Measurements from ENCODE around the gene ZNF157. TPM values are rescaled to one million over a fixed set of nuclear protein-coding genes. Genes with fewer than 3 reads are reported as not detected.

ZNF157 gene
- polyA plus RNA-seq, 1 of the 3 experiments (the other 2 are of a cell fraction): 0.12 TPM

DNA sequence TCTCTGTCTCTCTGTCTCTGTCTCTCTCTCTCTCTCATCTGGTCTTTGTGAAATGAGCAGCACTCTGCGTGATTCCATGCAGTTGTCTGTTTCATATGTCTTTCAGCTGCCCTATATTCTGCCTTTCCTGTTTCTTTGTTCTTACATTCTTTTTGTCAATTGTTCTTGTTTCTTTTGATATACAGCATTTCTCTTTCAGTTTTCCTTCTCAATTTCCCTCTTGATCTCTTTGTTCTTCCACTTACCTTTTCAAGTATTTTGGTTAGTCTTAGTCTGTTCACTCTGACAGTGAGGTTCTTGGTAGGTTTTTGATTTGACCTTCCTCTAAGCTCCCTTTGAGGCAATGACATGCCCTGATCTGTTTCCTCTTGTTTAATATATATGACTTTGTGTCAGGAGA lies 20.4 kb downstream of the ZNF157 start (continued):
- TF ChIP-seq, protein P1, sequence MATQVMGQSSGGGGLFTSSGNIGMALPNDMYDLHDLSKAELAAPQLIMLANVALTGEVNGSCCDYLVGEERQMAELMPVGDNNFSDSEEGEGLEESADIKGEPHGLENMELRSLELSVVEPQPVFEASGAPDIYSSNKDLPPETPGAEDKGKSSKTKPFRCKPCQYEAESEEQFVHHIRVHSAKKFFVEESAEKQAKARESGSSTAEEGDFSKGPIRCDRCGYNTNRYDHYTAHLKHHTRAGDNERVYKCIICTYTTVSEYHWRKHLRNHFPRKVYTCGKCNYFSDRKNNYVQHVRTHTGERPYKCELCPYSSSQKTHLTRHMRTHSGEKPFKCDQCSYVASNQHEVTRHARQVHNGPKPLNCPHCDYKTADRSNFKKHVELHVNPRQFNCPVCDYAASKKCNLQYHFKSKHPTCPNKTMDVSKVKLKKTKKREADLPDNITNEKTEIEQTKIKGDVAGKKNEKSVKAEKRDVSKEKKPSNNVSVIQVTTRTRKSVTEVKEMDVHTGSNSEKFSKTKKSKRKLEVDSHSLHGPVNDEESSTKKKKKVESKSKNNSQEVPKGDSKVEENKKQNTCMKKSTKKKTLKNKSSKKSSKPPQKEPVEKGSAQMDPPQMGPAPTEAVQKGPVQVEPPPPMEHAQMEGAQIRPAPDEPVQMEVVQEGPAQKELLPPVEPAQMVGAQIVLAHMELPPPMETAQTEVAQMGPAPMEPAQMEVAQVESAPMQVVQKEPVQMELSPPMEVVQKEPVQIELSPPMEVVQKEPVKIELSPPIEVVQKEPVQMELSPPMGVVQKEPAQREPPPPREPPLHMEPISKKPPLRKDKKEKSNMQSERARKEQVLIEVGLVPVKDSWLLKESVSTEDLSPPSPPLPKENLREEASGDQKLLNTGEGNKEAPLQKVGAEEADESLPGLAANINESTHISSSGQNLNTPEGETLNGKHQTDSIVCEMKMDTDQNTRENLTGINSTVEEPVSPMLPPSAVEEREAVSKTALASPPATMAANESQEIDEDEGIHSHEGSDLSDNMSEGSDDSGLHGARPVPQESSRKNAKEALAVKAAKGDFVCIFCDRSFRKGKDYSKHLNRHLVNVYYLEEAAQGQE (IDR thresholded peaks at IDR 0.05; ENCODE audit: low read depth, low read length): no peak
- TF ChIP-seq FOXJ3 (CRISPR knock-in tag; IDR thresholded peaks at IDR 0.05) (no peak), SMC3 (IDR thresholded peaks at IDR 0.05; ENCODE audit: low read depth, low read length) (no peak), USF2 (IDR thresholded peaks at IDR 0.05; ENCODE audit: borderline replicate concordance, low read depth, low read length) (no peak), MXI1 (IDR thresholded peaks at IDR 0.05; ENCODE audit: low read depth, low read length) (no peak), NRF1 (IDR thresholded peaks at IDR 0.05; ENCODE audit: low read depth, low read length) (no peak), GATA2 (CRISPR knock-in tag; IDR thresholded peaks at IDR 0.05) (no peak), FOXM1 (IDR thresholded peaks at IDR 0.05; ENCODE audit: low read depth) (no peak)
- TF ChIP-seq, protein P2, sequence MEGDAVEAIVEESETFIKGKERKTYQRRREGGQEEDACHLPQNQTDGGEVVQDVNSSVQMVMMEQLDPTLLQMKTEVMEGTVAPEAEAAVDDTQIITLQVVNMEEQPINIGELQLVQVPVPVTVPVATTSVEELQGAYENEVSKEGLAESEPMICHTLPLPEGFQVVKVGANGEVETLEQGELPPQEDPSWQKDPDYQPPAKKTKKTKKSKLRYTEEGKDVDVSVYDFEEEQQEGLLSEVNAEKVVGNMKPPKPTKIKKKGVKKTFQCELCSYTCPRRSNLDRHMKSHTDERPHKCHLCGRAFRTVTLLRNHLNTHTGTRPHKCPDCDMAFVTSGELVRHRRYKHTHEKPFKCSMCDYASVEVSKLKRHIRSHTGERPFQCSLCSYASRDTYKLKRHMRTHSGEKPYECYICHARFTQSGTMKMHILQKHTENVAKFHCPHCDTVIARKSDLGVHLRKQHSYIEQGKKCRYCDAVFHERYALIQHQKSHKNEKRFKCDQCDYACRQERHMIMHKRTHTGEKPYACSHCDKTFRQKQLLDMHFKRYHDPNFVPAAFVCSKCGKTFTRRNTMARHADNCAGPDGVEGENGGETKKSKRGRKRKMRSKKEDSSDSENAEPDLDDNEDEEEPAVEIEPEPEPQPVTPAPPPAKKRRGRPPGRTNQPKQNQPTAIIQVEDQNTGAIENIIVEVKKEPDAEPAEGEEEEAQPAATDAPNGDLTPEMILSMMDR (IDR thresholded peaks at IDR 0.05): no peak

GRCh38 chrX:47413179-47413594 lies 42.8 kb downstream of the ZNF157 start:
- Histone ChIP-seq H3K9ac (no peak overlapping the region), H3F3A (replicated peaks; ENCODE audit: insufficient read depth) (no peaks in the 10 kb centered on the region), H3K27ac (ENCODE audit: low read depth in 2 of 2, low read length in 1 of 2) (no peak overlapping the region), H4K20me1 (ENCODE audit: insufficient read depth) (no peaks in the 10 kb centered on the region), H2AFZ (ENCODE audit: low read depth) (no peak overlapping the region), H3K9me2 (no peaks in the 10 kb centered on the region), H3K27me3 (ENCODE audit: insufficient read depth) (no peaks in the 10 kb centered on the region), H3K36me3 (replicated peaks in 1 of 2; ENCODE audit: control insufficient read depth in 1 of 2, insufficient read depth in 2 of 2, low read length in 1 of 2) (no peaks in the 10 kb centered on the region), H3K9me3 (no peaks in the 10 kb centered on the region), H3K4me1 (ENCODE audit: control insufficient read depth in 1 of 2, insufficient read depth in 2 of 2, low read depth in 1 of 2, low read length in 1 of 2) (no peaks in the 10 kb centered on the region), H3K79me2 (ENCODE audit: insufficient read depth) (no peaks in the 10 kb centered on the region), H3K4me2 (no peak overlapping the region), H3K4me3 (ENCODE audit: low read depth in 2 of 2, low read length in 1 of 2) (no peak overlapping the region)
- CTCF ChIA-PET: no interaction called here
- 36% methylated on average over 8 of the region's 8 CpGs for WGBS (ENCODE audit: low lambda C conversion rate)
- POLR2A ChIA-PET: no interaction called here
- DNase-seq: no peak
- TF ChIP-seq TCF12 (IDR thresholded peaks at IDR 0.05) (no peak), JUND (IDR thresholded peaks at IDR 0.05) (no peak), FOXJ3 (CRISPR knock-in tag; IDR thresholded peaks at IDR 0.05) (no peak)

All from SK-N-SH (cell line).